Measurements from ENCODE around the gene NREP.

The NREP gene

GRCh38 chr5:111756581-111757354 is at the start of gene NREP:
TSS of gene NREP (minus strand) at chr5:111757194. CDS start at chr5:111755772, 1,422 bp downstream.
- DNase-seq, result no peak

- DNase-seq, result no peak
Measured at GRCh38 chr5:111806753-111807152, 49.8 kb upstream of the NREP start.

- DNase-seq, result no peak
Measured at GRCh38 chr5:111806156-111806555, 49.2 kb upstream of the NREP start.

GRCh38 chr5:111805071-111805470 is 48.1 kb upstream of the NREP start:
- no peak for DNase-seq

- no peak for DNase-seq
Measured at GRCh38 chr5:111800351-111800750, 43.4 kb upstream of the NREP start.

GRCh38 chr5:111795142-111795541 is 38.1 kb upstream of the NREP start:
- no peak for DNase-seq

GRCh38 chr5:111792471-111793058 is 35.6 kb upstream of the NREP start:
- DNase-seq, result no peak

- no peak for DNase-seq
Measured at GRCh38 chr5:111790295-111790694, 33.3 kb upstream of the NREP start.

GRCh38 chr5:111787006-111787405 is 30.0 kb upstream of the NREP start:
- DNase-seq, result no peak

GRCh38 chr5:111784491-111785181 is 27.6 kb upstream of the NREP start:
- DNase-seq, result no peak

- DNase-seq, result no peak
Measured at GRCh38 chr5:111783537-111783936, 26.5 kb upstream of the NREP start.

GRCh38 chr5:111782216-111782615 is 25.2 kb upstream of the NREP start:
- no peak for DNase-seq

- DNase-seq, result peak; percentile 38
Measured at GRCh38 chr5:111781200-111781599, 24.2 kb upstream of the NREP start.

GRCh38 chr5:111779922-111780292 is 22.9 kb upstream of the NREP start:
- peak; percentile 78 for DNase-seq

GRCh38 chr5:111779260-111779921 is 22.4 kb upstream of the NREP start:
- DNase-seq, result no peak

GRCh38 chr5:111776913-111777781 is 20.2 kb upstream of the NREP start:
- no peak for DNase-seq

GRCh38 chr5:111775224-111775623 is 18.2 kb upstream of the NREP start:
- DNase-seq, result no peak

GRCh38 chr5:111774525-111774924 is 17.5 kb upstream of the NREP start:
- peak; percentile 80 for DNase-seq

GRCh38 chr5:111772456-111773122 is 15.6 kb upstream of the NREP start:
- DNase-seq, result no peak

GRCh38 chr5:111769541-111769940 is 12.5 kb upstream of the NREP start:
- DNase-seq, result no peak

- DNase-seq, result no peak
Measured at GRCh38 chr5:111765613-111766571, 8.9 kb upstream of the NREP start.
